ENCODE data around the gene PNLIPRP1.

Gene PNLIPRP1

DNA sequence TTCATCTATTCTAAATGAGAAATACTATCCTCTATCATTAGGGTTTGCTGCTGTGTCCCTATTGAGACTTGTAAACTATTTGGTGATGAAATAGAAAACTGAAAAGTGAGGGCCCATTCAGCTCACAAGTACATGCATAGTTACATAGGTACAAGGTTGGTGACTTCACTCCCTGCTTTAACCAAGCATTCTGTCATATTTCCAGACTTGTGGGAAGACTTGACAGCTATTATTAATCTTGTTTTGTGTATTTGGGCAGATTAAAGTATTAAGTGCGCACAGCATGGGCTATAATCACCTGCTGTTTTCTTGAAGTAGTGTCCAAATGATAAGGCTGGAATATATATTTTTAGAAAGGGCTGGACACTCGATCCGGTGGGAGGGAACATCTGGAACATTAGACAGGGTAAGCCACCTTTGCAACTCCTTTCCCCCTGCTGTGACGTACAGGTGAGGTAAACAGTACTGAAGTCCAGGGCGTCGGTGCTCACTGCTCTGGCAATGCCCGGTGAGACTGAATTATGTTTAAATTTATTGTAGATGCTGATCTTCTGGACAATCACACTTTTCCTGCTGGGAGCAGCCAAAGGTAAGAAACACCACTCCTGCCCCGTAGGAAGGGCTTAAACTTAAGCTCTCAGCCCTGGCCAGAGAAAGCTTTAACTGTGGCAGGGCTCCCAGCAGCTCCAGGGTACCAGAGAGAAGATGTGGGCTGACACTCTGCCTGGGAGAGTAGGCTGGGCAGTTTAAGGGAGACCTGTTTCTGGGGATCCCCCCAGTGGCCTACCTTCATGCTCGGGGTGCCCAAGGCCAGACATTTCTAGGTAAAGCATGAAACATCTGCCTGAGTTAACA, at the start of gene PNLIPRP1:
TSS of gene PNLIPRP1 (plus strand) at position 370 of the 855 bp plus-strand sequence. CDS start at position 541, 171 bp downstream.
- in situ Hi-C loops (cut with MboI; ENCODE audit: low pct_unique_long_range_greater_than_20kb, low sequenced_read_pairs): no loop called here
- no peak for DNase-seq

DNA sequence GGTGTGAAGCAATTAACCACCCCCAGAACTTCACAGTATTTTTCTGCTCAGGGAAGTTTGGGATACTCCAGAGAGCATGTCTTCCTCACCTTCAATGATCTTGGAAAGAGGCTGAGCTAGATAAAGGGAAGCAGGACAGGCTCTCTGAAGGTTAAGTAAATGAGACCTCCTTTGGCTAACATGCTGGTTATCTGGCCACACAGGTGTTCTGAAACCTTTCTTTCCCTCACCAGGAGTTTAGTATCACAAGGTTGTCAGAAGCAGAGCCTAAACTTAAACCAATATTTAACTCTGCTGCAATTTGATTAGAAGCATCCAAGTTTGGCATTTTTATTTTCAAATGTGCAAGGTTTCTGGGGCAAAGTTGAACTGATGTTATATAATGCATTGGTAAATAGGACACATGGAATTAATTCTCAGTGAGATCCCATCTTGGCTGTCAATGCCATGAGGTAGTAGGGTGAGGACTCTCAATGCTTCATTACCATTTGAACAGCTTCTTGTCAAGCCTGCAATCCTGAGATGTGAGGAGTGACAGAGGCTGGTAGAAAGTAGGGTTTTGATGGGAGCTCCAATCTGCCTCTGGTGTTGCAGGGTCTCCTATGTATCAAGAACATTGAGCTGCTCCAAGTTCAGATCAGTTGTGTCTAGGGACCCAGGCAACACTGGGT, 48.6 kb upstream of the PNLIPRP1 start:
- in situ Hi-C loops (cut with MboI; ENCODE audit: low pct_unique_long_range_greater_than_20kb, low sequenced_read_pairs): no loop called here
- no peak for DNase-seq

DNA sequence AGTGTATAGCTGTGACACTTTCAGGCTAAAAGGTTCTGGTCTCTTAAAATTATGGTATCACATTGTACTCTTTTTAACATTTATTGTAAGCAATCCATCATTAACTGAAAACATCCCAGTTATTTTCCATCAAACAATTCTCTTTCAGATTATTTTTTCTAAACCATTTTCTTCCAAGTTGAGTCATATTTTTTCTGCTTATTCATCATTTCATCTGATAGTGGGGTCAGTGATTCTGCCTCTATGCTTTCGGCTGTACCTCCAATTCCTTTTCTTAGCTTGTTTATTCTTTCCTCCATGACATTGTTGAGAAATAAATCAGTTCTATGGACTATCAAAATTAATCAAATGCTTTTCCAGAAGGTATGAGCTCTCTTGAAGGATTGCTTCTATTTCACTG, 45.6 kb upstream of the PNLIPRP1 start:
- in situ Hi-C loops (cut with MboI; ENCODE audit: low pct_unique_long_range_greater_than_20kb, low sequenced_read_pairs): no loop called here
- no peak for DNase-seq

DNA sequence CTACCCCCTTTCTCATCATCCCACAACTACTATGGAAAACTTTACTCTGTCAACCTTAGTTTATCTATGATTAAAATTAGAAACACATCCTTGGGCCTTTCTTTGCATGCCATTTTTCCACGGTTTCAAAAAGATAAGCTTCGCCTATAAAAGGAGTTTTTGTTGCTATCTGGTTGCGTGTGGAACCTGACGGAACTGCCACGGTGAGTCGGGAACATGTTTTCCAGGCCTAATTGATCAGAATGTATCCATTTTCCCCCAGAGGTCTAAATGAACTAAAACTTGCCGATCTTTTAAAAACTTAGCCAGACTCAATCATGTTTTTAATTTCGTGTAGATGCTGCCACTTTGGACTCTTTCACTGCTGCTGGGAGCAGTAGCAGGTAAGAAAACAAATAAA, 45.0 kb upstream of the PNLIPRP1 start, which contains the start of gene PNLIP:
TSS of gene PNLIP (plus strand) at position 176 of the 400 bp plus-strand sequence. CDS start at position 338, 162 bp downstream.
- DNase-seq: no peak
- in situ Hi-C loops (cut with MboI; ENCODE audit: low pct_unique_long_range_greater_than_20kb, low sequenced_read_pairs): no loop called here

GRCh38 chr10:116548301-116548700, 42.5 kb upstream of the PNLIPRP1 start:
- in situ Hi-C loops (cut with MboI; ENCODE audit: low pct_unique_long_range_greater_than_20kb, low sequenced_read_pairs): no loop called here
- no peak for DNase-seq

- in situ Hi-C loops (cut with MboI; ENCODE audit: low pct_unique_long_range_greater_than_20kb, low sequenced_read_pairs): no loop called here
- no peak for DNase-seq
These were observed 37.3 kb upstream of the PNLIPRP1 start for GRCh38 chr10:116553378-116553980.

- DNase-seq: no peak
- in situ Hi-C loops (cut with MboI; ENCODE audit: low pct_unique_long_range_greater_than_20kb, low sequenced_read_pairs): no loop called here
These were observed 36.1 kb upstream of the PNLIPRP1 start for GRCh38 chr10:116554628-116555027.

- no peak for DNase-seq
- in situ Hi-C loops (cut with MboI; ENCODE audit: low pct_unique_long_range_greater_than_20kb, low sequenced_read_pairs): no loop called here
These were observed 34.9 kb upstream of the PNLIPRP1 start for GRCh38 chr10:116555880-116556279.

DNA sequence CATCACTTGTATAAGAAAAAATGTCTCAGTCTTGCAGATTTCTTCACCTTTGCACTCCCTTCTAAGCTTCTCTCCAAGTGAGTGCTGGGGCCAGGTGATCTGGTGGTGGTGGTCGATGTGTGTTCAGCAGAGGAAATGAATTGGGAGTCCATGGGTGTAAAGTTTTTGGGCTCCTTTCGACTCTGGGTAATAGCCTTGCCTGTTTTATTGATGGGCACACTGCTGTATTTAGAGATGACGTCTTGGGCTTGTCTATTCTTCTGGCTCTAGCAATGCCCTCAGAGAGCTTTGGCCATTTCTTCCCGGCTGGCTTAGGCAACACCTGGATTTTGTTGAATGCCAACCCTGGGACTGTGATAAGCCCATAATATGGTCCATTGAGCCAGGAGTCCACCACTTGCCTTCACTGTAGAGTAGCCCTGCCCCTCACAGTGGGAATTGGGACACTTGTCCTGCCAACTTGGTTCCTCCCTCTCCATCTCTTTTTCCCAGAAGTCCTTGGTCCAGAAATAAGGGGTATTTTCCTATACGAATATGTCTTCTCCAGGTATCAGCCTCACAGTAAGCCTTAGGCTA, 33.4 kb upstream of the PNLIPRP1 start:
- no peak for DNase-seq
- in situ Hi-C loops (cut with MboI; ENCODE audit: low pct_unique_long_range_greater_than_20kb, low sequenced_read_pairs): no loop called here

GRCh38 chr10:116565534-116565933, 25.2 kb upstream of the PNLIPRP1 start:
- DNase-seq: no peak
- in situ Hi-C loops (cut with MboI; ENCODE audit: low pct_unique_long_range_greater_than_20kb, low sequenced_read_pairs): no loop called here

DNA sequence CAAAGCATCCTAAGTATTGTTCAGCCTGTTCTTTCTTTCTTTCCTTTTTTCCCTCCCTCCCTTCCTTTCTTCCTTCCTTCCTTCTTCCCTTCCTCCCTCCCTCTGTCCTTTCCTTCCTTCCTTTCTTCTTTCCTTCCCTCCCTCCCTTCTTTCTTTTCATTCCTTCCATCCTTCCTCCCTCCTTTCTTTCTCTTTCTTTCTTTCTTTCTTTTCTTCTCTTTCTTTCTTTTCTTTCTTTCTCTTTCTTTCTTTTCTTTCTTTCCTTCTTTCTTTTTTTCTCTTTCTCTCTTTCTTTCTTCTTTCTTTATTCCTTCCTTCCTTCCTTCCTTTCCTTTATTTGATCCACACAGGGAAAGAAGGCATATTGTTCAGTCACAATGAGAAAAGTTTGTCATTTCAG, 23.8 kb upstream of the PNLIPRP1 start:
- no peak for DNase-seq
- in situ Hi-C loops (cut with MboI; ENCODE audit: low pct_unique_long_range_greater_than_20kb, low sequenced_read_pairs): no loop called here

GRCh38 chr10:116567335-116567734, 23.4 kb upstream of the PNLIPRP1 start:
- DNase-seq: no peak
- in situ Hi-C loops (cut with MboI; ENCODE audit: low pct_unique_long_range_greater_than_20kb, low sequenced_read_pairs): no loop called here

GRCh38 chr10:116574797-116575196, 16.0 kb upstream of the PNLIPRP1 start:
- in situ Hi-C loops (cut with MboI; ENCODE audit: low pct_unique_long_range_greater_than_20kb, low sequenced_read_pairs): no loop called here

DNA sequence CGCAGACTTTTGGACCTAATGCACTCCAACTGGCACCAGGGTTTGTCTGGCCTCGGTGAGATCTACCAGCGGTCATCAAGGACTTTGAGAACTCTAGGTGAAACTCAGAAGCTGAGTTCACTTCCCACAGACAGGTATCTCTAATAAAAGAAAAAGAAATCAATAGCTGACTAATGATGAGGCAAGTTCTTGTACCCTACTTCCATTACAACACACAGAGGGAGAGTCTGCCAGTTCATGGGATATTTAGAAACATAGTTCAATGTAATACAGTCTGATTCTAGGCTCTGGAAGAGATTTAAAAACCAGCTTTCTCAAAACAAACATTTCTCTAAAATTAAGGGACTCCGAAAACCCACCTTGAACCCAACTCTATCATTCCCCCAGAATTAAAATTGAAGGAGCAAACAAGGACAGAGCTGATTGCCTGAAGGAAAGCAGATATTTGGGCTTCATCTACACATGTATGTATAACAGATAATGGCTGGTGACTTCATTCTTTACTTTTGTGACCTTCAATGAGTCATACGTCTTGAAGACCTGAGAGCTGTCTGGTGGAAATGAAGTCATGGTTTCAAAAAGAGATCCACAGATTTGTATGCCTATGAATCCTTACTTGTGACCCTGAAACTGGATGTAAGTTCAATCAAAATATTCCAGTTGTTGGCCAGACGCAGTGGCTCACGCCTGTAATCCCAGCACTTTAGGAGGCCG, 2.7 kb upstream of the PNLIPRP1 start:
- in situ Hi-C loops (cut with MboI; ENCODE audit: low pct_unique_long_range_greater_than_20kb, low sequenced_read_pairs): no loop called here
- DNase-seq: no peak

More at GRCh38 chr10:116574797-116575196, 16.0 kb upstream of the PNLIPRP1 start:
- DNase-seq: no peak

- no peak for DNase-seq
- in situ Hi-C loops (cut with MboI; ENCODE audit: low pct_unique_long_range_greater_than_20kb, low sequenced_read_pairs): no loop called here
These were observed 1.8 kb upstream of the PNLIPRP1 start for GRCh38 chr10:116588995-116589394.

GRCh38 chr10:116589926-116590325, 833 bp upstream of the PNLIPRP1 start:
- DNase-seq: no peak
- in situ Hi-C loops (cut with MboI; ENCODE audit: low pct_unique_long_range_greater_than_20kb, low sequenced_read_pairs): no loop called here

- in situ Hi-C loops (cut with MboI; ENCODE audit: low pct_unique_long_range_greater_than_20kb, low sequenced_read_pairs): no loop called here
- no peak for DNase-seq
These were observed 2.5 kb downstream of the PNLIPRP1 start for GRCh38 chr10:116593139-116593740.

DNA sequence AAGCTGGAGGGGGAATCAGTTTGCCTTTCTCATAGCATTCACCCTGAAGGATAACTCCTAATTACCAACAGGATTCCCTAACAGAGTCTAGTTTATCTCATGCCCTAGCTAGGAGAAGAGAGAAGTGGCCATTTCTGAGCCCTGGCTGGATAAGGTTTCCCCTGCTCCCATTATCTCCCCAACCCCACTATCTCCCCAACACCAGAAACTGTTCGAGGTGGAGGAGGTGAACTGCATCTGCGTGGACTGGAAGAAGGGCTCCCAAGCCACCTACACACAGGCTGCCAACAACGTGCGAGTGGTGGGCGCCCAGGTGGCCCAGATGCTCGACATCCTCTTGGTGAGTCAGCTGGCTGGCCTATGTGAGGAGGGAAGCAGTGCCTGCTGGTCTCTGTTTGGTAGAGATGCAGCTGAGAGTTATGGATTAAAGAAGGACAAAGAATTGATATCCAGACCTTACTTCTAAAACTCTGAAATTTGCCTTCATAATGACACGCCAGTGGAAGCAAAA, 3.8 kb downstream of the PNLIPRP1 start:
- in situ Hi-C loops (cut with MboI; ENCODE audit: low pct_unique_long_range_greater_than_20kb, low sequenced_read_pairs): no loop called here
- no peak for DNase-seq

All from KBM-7 (cell line).